Hypothalamus (tissue), 51 donors: ENCODE data around the gene GOLGA7B.
"Not testable (repeated sequence)": the region's sequence is repeated elsewhere in the genome, so short reads cannot be mapped to it uniquely, and the experiment has no call there.

Source experiments
- DNase-seq, 51 donors: peaks; one replicate each; lab custom pipeline; 2025; lab: John Stamatoyannopoulos, UW

Gene GOLGA7B

DNA sequence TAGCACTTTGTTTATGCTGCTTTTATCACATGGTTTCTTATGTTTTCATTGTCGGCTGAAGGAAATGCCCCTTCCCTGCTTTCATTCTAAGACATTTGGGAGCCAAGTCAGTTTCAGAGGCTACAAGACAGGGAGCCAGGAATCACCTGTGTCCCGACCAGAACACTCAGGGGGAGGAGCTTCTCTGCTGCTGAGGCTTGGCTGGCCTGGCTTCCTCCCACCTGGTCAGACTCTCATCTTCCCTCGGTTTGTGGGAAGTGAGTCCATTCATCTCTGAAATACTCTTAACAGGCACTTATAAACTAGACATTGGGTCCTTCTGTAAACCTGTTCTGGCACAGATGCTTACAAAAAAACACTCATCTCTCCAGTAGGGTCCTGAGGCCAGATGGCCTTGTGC, 19.6 kb upstream of the GOLGA7B start:
- peak in 1 of 51 donors; percentile 10 for DNase-seq

- DNase-seq, result no peak
These were observed 18.4 kb upstream of the GOLGA7B start for GRCh38 chr10:97831259-97831658.

DNA sequence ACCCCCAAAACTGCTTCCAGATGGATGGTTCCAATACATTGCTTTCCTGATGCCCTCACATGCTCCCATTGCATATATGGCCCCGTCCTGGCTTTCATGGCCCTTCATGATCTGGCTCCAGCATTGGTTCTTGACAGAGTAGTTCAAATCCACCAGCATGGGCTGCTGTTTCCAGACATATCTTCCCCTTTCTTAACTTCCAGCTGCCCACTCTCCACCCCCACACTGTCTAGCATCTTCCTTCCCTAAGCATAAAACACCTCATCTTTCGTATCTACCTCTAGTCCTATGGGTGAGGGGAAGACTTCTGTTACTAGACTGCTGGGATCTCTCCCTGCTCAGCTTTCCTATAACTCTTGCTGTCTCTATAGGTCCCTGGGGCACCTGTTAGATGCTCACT, 13.2 kb upstream of the GOLGA7B start:
- no peak for DNase-seq

- DNase-seq, result no peak
These were observed 11.6 kb upstream of the GOLGA7B start for GRCh38 chr10:97838091-97838490.

- DNase-seq, result not testable (repeated sequence)
These were observed 8.5 kb upstream of the GOLGA7B start for GRCh38 chr10:97841166-97841565.

- DNase-seq, result not testable (repeated sequence)
These were observed 7.5 kb upstream of the GOLGA7B start for GRCh38 chr10:97842114-97842513.

- DNase-seq, result no peak
These were observed 6.9 kb upstream of the GOLGA7B start for GRCh38 chr10:97842656-97843280.

DNA sequence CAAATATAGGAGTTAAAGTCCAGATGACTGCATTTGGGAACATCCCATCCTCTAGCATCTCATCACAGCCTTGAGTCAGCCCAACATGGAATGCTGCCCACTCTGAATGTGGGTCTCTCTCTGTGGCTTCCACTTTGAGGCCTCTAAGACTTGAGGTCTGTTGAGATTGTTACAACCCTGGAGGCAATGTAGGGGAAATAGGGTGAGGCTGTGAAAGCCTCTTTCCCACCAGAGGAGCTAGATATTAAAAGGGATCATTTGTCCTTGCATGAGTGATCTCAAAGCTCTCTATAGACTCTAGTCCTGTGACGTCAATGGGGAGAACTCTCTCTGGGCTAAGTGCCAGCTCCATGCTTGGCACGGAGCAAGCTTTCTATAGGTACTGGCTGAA, 6.4 kb upstream of the GOLGA7B start:
- DNase-seq, result peak in 1 of 51 donors; percentile 30

GRCh38 chr10:97843972-97844371, 5.7 kb upstream of the GOLGA7B start:
- DNase-seq, result not testable (repeated sequence)

- no peak for DNase-seq
These were observed 5.0 kb upstream of the GOLGA7B start for GRCh38 chr10:97844678-97845077.

- DNase-seq, result peak in 2 of 51 donors; percentile 15 to 49
These were observed 448 bp upstream of the GOLGA7B start for GRCh38 chr10:97849103-97849686.

DNA sequence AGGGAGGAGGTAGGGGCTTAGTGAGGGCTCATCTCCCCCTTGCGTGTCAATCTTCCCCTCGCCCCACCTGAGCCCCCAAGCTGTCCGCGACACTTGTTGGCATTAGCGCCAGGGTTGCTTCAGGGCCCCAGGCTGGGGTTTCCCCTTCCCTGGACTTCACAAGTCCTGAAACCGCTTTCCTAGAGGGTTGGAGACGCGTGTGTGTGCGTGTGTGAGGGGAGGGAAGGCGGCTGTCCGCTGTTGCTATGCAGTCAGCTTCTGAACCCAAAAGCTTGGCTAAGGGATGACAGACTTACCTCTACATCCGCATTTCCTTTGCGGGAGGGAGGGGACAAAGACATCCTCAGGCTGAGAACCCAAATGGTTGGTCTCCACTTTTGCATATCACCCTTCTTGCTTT, 803 bp downstream of the GOLGA7B start:
- DNase-seq, result peak in 7 of 51 donors; percentile 8 to 40 (median 19)

- peak in 34 of 51 donors; percentile 15 to 76 (median 51) for DNase-seq
These were observed 1.8 kb downstream of the GOLGA7B start for GRCh38 chr10:97851341-97852001.

- peak in 2 of 51 donors; percentile 18 to 26 for DNase-seq
These were observed 2.6 kb downstream of the GOLGA7B start for GRCh38 chr10:97852277-97852676.

- DNase-seq, result peak in 8 of 51 donors; percentile 17 to 56 (median 32)
These were observed 3.3 kb downstream of the GOLGA7B start for GRCh38 chr10:97852840-97853405.

- no peak for DNase-seq
These were observed 5.1 kb downstream of the GOLGA7B start for GRCh38 chr10:97854743-97855142.

DNA sequence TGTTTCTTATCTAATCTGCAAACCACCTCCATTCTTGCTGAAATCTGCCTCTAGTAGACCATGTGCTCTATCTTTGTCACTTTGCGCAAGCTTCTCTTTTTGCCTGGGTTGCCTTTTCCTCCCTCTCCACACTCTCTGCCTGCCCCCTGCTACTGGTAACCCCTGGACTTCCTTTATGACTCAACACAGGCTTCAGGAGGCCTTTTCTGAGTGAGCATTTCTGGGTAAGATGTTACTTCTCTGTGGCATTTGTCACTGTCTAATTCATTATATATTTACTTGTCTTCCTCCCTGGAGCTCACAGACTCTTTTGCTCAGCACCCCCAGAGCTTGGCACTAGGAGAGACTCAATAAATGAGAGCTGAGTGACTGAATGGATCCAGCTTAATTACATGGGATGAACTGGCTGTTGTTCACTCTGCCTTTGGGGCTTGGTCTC, 8.4 kb downstream of the GOLGA7B start:
- peak in 5 of 51 donors; percentile 1 to 30 (median 20) for DNase-seq

- peak in 7 of 51 donors; percentile 11 to 80 (median 28) for DNase-seq
These were observed 11.6 kb downstream of the GOLGA7B start for GRCh38 chr10:97861097-97861750.

- DNase-seq, result no peak
These were observed 12.3 kb downstream of the GOLGA7B start for GRCh38 chr10:97861924-97862323.

DNA sequence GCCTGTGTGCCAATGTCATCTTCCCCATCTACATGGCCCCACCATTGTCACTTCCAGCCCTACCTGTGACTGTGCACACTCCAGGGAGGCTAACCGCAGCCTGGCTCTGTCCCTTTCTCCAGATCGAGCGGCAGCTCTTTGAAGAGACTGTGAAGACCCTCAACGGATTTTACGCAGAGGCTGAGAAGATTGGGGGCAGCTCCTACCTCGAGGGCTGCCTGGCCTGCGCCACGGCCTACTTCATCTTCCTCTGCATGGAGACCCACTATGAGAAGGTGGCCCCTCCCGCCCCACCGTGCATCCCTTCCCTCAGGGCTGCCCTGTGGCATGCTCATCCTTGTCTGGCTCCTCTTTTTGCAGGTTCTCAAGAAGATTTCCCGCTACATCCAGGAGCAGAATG, 14.2 kb downstream of the GOLGA7B start:
- no peak for DNase-seq

- DNase-seq, result no peak
These were observed 15.8 kb downstream of the GOLGA7B start for GRCh38 chr10:97865488-97865887.
